Stimulated activated CD8-positive, alpha-beta memory T cell treated with anti-CD3 and anti-CD28 coated beads, Interleukin-12 subunit alpha, Interleukin-12 subunit beta, amount 100 ng/mL, for 24 hours (primary cell): ENCODE data around the gene GCN1.
A peak's percentile ranks its signal among the peaks of the same experiment; 100 is the strongest.

Source experiments
- DNase-seq: peaks from one replicate; pipeline ENCODE4 v3.0.0-alpha.2; 2020; ENCODE audit errors: extremely low read depth

The GCN1 gene

GRCh38 chr12:120116792-120117651 lies 77.5 kb downstream of the GCN1 start:
- peak; percentile 87 for DNase-seq

DNA sequence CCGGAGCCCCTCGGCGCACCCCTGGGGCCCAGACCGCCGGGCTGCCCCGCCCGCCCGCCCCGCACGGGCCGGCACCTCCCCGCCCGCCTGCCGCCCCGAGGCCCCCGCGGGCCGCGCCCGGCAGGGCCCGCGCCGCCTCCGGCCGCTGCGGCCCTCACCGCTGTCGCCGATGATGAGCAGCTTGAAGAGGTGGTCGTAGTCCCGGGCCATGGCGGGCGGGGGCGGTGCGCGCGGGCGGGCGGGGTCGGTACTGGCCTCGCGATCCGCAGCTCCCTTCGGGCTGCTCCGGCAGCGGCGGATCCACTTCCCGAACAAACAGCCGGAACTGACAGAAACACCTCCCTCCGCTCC lies 78.1 kb downstream of the GCN1 start, which contains the start of gene RAB35:
RAB35 (minus strand) TSS at position 313 of the 351 bp plus-strand sequence; CDS start at position 210, 103 bp downstream.
- DNase-seq, result no peak

- DNase-seq, result no peak
These were observed 78.6 kb downstream of the GCN1 start for GRCh38 chr12:120115692-120116440.

GRCh38 chr12:120115066-120115465 lies 79.4 kb downstream of the GCN1 start:
- DNase-seq, result no peak

DNA sequence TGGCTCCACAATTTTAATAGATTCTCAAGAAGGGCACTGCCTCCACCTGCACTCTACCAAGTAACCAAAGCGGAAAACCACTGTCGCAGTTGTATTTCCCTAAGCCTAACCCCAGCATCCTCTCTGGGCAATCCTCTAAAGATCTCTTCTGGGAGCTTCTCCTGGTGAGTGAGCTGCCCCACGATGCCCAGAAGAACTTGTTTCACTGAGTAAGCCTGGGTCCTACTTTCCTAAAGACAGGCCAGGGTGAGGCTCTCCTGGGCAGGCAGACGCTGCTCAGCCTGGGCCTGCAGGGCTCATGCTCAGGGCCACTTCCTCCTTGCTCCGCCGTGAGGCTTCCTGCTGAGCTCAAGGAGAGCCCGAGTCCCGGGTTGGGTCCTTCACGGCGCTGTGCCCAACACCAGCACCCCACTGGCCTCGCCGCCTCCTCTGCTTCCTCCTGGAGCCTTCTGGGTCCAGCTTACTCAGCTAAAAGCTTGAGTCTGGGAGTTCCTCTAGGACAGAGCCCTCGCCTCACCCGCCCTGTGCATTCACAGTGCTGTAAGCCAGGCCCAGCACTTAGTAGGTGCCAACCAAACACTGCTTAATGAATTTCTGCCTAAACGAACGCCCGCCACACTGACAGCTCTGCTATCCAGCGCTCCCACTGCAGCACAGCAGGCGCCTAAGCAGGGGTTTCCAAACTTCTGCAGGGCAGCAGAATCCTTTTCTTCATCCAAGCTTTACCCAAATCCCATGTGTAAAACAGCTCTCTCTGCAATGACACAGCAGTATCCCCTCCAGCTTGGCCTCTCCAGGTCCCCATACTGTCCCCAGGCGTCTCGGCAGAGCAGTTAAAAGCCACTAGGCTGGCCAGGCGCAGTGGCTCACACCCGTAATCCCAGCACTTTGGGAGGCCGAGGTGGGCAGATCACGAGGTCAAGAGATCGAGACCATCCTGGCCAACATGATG lies 83.7 kb downstream of the GCN1 start:
- DNase-seq, result no peak

DNA sequence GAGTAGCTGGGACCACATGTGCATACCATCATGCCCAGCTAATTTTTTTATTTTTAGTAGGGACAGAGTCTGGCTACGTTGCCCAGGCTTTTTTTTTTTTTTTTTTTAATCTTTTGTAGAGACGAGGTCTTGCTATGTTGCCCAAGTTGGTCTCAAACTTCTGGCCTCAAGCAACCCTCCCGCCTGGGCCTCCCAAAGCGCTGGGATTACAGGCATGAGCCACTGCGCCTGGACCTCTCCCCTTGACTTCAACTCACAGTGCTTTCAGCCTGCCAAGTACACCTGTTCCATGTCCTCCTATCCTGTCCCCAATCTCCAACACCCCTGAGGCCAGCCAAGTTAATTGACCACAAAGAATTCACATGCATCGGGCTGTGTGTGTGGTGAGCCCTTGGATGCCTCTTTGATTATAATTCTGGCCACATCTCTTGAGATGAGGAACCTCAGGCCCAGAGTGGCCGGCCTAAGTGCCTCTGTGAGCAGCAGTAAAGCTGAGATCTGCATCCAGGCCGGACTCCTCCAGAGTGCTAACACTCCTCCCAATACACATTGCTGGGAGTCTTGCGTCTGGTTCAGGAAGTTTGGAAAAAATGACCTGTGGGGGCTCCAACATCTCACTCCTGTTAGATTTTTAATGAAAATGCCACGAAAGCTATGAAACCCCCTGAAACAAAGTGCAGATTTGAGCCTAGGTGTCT lies 84.8 kb downstream of the GCN1 start:
- no peak for DNase-seq

GRCh38 chr12:120106151-120106550 lies 88.4 kb downstream of the GCN1 start:
- no peak for DNase-seq

GRCh38 chr12:120103371-120103770 lies 91.1 kb downstream of the GCN1 start:
- DNase-seq, result no peak

GRCh38 chr12:120103044-120103338 lies 91.5 kb downstream of the GCN1 start:
- DNase-seq, result no peak

DNA sequence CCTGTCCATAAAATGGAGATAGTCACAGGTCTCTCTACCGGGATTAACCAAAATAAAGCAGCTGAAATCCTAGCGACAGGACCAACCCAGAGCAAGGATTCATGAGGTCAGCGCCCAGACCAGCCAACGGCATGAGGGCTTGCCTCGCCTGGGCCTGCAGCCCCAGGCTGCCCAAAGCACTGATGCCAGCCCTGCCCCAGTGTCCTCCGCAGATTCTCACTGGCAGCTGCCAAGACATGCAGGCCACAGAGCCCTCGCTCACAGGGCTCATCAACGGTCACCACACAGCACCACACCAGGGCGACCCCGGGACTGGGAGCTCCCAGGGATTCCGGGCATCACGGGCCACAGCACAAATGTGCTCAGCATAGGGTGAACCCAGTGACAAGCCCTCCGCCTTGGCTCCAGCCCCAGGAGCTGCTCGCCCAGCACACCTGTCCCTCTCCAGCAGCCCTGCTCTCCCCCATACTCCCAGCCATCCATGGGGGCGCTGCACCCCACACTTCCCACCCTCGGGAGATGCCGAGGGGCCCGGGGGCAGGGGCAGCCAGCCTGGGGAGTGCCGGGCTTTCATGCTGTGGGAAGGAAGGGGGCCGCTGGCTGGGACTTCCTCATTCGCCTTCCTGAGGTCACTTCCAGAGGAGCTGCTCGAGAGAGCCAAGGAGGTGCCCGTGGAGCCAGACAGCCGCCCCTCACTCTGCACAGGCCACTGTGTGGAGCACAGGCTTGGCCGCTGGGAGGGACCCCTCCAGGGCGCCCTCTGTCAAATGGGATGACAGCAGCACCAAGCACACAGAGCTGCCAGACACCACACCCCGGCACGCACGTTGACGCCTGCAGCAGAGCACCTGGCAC lies 92.1 kb downstream of the GCN1 start:
- DNase-seq, result no peak

DNA sequence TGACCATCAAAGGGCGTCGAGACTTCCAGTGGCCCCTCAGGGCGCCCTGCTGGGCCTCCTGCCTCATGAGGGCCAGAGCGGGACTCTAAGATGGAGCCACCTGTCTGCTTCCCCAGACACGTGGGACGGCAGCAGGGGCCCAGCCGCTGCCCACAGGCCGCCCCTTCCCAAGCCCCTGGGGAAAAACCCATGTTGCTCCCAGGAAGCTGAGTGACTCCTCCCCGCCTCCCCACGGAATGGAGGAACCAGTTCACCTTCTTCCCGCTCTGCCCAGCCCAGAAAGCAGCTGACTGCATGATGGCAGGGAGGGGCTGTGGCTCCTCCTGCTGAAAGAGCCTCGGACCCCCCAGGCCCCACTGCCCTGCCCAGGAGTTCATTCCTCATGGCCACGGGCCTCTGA lies 92.9 kb downstream of the GCN1 start:
- DNase-seq, result no peak

DNA sequence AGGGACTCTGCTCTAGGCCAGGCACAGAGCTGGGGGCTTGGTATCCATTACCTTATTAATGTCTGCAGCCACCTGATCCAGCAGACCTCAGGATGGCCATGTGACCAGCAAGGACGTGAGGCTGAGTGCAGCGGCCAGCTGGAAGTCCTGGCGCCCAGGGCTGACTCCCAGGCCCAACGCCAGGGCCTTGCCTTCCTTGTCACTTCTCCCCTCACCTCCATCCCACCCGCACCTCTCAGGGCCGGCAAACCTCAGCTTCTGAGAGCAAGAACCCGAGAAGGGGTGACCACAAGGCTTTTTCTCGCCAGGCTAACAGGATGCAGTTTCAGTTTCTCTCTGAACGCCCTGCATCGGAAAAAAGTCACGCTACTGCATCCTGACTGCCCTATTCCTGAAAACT lies 93.3 kb downstream of the GCN1 start:
- DNase-seq, result no peak

DNA sequence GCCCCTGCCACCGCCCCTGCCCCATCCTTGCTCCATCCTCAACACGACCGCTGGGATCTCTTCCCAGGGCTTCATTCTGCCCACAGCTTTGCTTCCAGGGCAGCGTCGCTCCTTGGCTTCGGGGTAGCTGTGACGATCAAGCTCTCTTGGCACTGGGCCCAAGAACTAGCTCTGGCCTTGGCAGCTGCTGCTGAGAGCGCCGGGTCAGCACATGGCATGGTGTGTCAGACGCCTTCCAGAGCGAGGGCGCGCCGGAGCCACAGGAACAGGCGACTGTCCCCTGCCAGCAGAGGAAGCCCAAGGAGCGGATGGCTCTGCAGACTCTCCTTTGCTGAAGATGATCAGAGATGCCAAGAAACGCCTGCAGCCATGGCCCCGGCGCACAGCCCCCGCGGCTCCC lies 93.9 kb downstream of the GCN1 start:
- DNase-seq, result no peak

GRCh38 chr12:120099738-120100137 lies 94.8 kb downstream of the GCN1 start:
- DNase-seq, result no peak

DNA sequence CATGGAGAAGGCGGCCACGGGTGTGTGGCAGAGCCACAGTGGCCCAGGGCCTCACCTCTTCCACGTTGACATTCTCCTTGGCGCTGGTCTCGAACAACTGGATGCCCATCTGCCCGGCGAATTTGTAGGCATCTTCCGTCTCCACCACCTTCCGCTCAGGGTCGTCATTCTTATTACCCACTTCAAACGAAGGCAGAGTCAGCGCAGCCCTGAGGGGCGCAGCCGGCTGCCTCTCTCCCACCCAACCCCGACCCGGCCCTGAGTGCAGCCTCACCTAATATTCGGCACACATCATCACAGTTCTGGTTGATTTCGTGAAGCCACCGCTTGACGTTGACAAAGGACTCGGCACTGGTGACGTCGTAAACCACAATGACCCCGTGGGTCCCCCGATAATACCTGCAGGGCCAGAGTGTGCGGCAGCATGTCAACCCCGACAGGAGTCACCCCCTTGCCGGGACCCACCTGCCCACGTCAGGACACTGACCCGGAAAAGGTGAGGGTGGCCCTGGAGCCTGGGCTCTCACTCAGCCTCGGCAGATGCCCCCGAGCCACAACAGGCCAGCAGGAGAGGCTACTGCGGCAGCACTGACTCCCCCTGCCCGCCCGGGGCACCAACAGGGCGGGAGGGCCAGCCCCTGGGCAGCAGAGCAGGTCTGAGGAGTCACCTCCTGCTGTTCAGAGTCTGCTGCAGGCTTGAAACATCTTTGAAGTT lies 95.6 kb downstream of the GCN1 start:
- DNase-seq, result no peak

GRCh38 chr12:120096671-120097202 lies 97.8 kb downstream of the GCN1 start:
- DNase-seq, result no peak

DNA sequence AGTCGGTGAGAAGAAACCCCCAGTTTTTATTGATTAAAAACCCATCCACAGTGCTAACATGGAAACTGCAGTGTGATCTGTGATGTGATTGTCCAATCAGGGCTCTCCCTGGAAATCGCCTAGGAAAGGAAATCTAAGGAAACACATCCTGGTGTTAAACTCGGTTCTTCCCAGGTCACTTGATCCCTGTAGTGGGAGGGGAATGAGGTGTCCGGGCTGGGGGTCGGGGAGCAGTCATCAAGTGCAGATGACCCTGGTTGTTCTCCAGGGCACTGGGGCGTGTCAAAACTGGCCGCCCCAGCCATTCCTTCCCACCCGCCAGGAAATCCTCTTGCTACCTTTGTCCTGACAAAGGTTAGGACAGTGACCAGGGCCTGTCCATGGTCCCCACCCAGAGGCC lies 98.8 kb downstream of the GCN1 start:
- DNase-seq, result no peak

- no peak for DNase-seq
These were observed 99.2 kb downstream of the GCN1 start for GRCh38 chr12:120095331-120095730.

GRCh38 chr12:120094485-120094884 lies 100.0 kb downstream of the GCN1 start:
- DNase-seq, result no peak
